Left cardiac atrium (tissue), 4 donors: ENCODE measurements around the gene KLHL9. TPM values are rescaled to one million over a fixed set of nuclear protein-coding genes. Genes with fewer than 3 reads are reported as not detected.
"Not testable (repeated sequence)": the region's sequence is repeated elsewhere in the genome, so short reads cannot be mapped to it uniquely, and the experiment has no call there.

Experiments used
- ATAC-seq, 2 donors: fragments of 200-7000 bp; cut with Tn5 transposase; one replicate each; pipeline ENCODE4 v1.9.1; 2020; ENCODE audit warnings: mild to moderate bottlenecking in 2 of 2, moderate library complexity in 2 of 2
- DNase-seq: peaks from one replicate; pipeline ENCODE4 v3.0.0-alpha.2; 2020
- intact Hi-C, 2 donors: fragments of 100-400 bp; cut with DNase I; formaldehyde crosslinking; loops; one replicate each; pipeline versions ENCODE4 v1.14.1 to v1.15.1; 2022 to 2023
- long read RNA-seq: library from polyadenylated mRNA; unstranded; transcript quantifications from one replicate; pipeline ENCODE4 v2.0.0, GENCODE V29; 2021
- total RNA-seq, 2 donors: library from RNA; stranded (reverse); fragmentation: NEBNext Ultra II Directional; extraction: Animal tissue kit (Norgen Biotek cat#: 25700); gene quantifications; one replicate each; pipeline ENCODE4 v1.2.1, GENCODE V29; 2021
- donor health status: DM: no; HTN: yes; CAD: no.
- donor health status: DM: no; HTN: yes; CAD: no; lungs with severe emphysema.
- donor health status: DM: yes; HTN: yes; CAD: no.
- donor health status: Dilated cardiomyopathy.

The KLHL9 gene
- total RNA-seq, result 10 to 100 TPM; 13.0 to 14.1 TPM
- long read RNA-seq, full-length matches to known transcripts, result 26 of 28 reads
- long read RNA-seq, partial matches to known transcripts, result 0 of 28 reads
- long read RNA-seq, other reads (novel, unspliced or antisense), result 2 of 28 reads

GRCh38 chr9:21334701-21335632 is at the start of gene KLHL9:
Gene KLHL9, minus strand, starts transcription at chr9:21335404. Its CDS starts 545 bp downstream, at chr9:21334859.
- peak; percentile 96 for DNase-seq
- intact Hi-C loops, result loop anchor here (2.0 to 10.0 kb wide), 3 partner anchors 57 to 468 kb away; partner anchors contain the start of gene MTAP (in 1 of the 2)
- peak; percentile 100 for ATAC-seq

GRCh38 chr9:21383627-21384026 is 48.4 kb upstream of the KLHL9 start:
- ATAC-seq (no peak), DNase-seq (no peak)
- intact Hi-C loops, result no loop called here

- DNase-seq (no peak), ATAC-seq (no peak)
- intact Hi-C loops, result no loop called here
Observed at GRCh38 chr9:21381448-21382339, 46.5 kb upstream of the KLHL9 start.

- intact Hi-C loops, DNase-seq, ATAC-seq: not testable (repeated sequence)
Observed at GRCh38 chr9:21371467-21371866, 36.3 kb upstream of the KLHL9 start.

GRCh38 chr9:21367957-21368356 is 32.8 kb upstream of the KLHL9 start, which contains the start of gene IFNA13:
Gene IFNA13, minus strand, starts transcription at chr9:21368057. Its CDS starts 47 bp downstream, at chr9:21368010.
- ATAC-seq (no peak), DNase-seq (no peak)
- intact Hi-C loops, result no loop called here

- not testable (repeated sequence) for DNase-seq, ATAC-seq
Observed at GRCh38 chr9:21367169-21367568, 32.0 kb upstream of the KLHL9 start.

GRCh38 chr9:21362287-21362686 is 27.1 kb upstream of the KLHL9 start:
- no peak for ATAC-seq
- intact Hi-C loops, result no loop called here

More at GRCh38 chr9:21367169-21367568, 32.0 kb upstream of the KLHL9 start:
- intact Hi-C loops, result not testable (repeated sequence)

GRCh38 chr9:21357479-21358460 is 22.6 kb upstream of the KLHL9 start:
- no peak for DNase-seq
- ATAC-seq, result no peak
- intact Hi-C loops, result no loop called here

More at GRCh38 chr9:21362287-21362686, 27.1 kb upstream of the KLHL9 start:
- no peak for DNase-seq

GRCh38 chr9:21350787-21351186 is 15.6 kb upstream of the KLHL9 start, which contains the start of gene IFNA6:
Gene IFNA6, minus strand, starts transcription at chr9:21350887. Its CDS starts 0 bp downstream, at chr9:21350887.
- no peak for ATAC-seq
- intact Hi-C loops, result no loop called here
- no peak for DNase-seq

- DNase-seq, result no peak
- ATAC-seq, result no peak
Observed at GRCh38 chr9:21348430-21348970, 13.3 kb upstream of the KLHL9 start.

GRCh38 chr9:21340735-21341134 is 5.5 kb upstream of the KLHL9 start:
- no peak for DNase-seq
- intact Hi-C loops, result no loop called here
- no peak for ATAC-seq

More at GRCh38 chr9:21348430-21348970, 13.3 kb upstream of the KLHL9 start:
- intact Hi-C loops, result no loop called here

GRCh38 chr9:21336457-21336856 is 1.3 kb upstream of the KLHL9 start:
- no peak for ATAC-seq
- intact Hi-C loops, result loop anchor here (5.0 to 10.0 kb wide), 2 partner anchors 56 to 58 kb away; no protein-coding TSS in a partner anchor
- DNase-seq, result no peak

- no peak for DNase-seq
- intact Hi-C loops, result loop anchor here in 1 of 2 donors (10.0 kb wide), 1 partner anchor 62 kb away; no protein-coding TSS in a partner anchor
- ATAC-seq, result no peak
Observed at GRCh38 chr9:21333226-21333625, 2.0 kb downstream of the KLHL9 start.

GRCh38 chr9:21331676-21332402 is 3.4 kb downstream of the KLHL9 start:
- intact Hi-C loops, result loop anchor here in 1 of 2 donors (10.0 kb wide), 1 partner anchor 63 kb away; no protein-coding TSS in a partner anchor

GRCh38 chr9:21326526-21327139 is 8.6 kb downstream of the KLHL9 start:
- intact Hi-C loops, result loop anchor here in 1 of 2 donors (2.0 kb wide), 1 partner anchor 70 kb away; no protein-coding TSS in a partner anchor
- DNase-seq (no peak), ATAC-seq (peak; percentile 61 to 75)

More at GRCh38 chr9:21331676-21332402, 3.4 kb downstream of the KLHL9 start:
- ATAC-seq (no peak), DNase-seq (no peak)

GRCh38 chr9:21324047-21324446 is 11.2 kb downstream of the KLHL9 start:
- DNase-seq, result no peak
- ATAC-seq, result peak in 1 of 2 donors; percentile 40
- intact Hi-C loops, result loop anchor here in 1 of 2 donors (5.0 kb wide), 1 partner anchor 463 kb away; no protein-coding TSS in a partner anchor
